Umbilical cord (tissue), 2 donors: ENCODE results near the gene TMEM138. TPM values are rescaled to one million over a fixed set of nuclear protein-coding genes. Genes with fewer than 3 reads are reported as not detected.

Source experiments
- DNase-seq: peaks from one replicate; pipeline ENCODE4 v3.0.0-alpha.2; 2015; ENCODE audit warnings: low spot score
- total RNA-seq: library from RNA; depleted of rRNA; stranded (reverse); fragments of >200 nt; gene quantifications from one replicate; pipeline ENCODE4 v1.2.3, GENCODE V29; 2014; ENCODE audit warnings: low replicate concordance; ENCODE audit not compliant: insufficient read depth

TMEM138 gene
- total RNA-seq, 1 donor from 2014 or later = 16.6 TPM

GRCh38 chr11:61406067-61406466 lies 43.9 kb downstream of the TMEM138 start:
- DNase-seq = no peak

- DNase-seq = no peak
These were observed 45.0 kb downstream of the TMEM138 start for GRCh38 chr11:61406991-61407728.

- no peak for DNase-seq
These were observed 49.4 kb downstream of the TMEM138 start for GRCh38 chr11:61411589-61411988.

- no peak for DNase-seq
These were observed 51.3 kb downstream of the TMEM138 start for GRCh38 chr11:61413496-61413895.

- no peak for DNase-seq
These were observed 52.4 kb downstream of the TMEM138 start for GRCh38 chr11:61414547-61414946.

- DNase-seq = no peak
These were observed 53.2 kb downstream of the TMEM138 start for GRCh38 chr11:61415381-61415780.

- no peak for DNase-seq
These were observed 54.8 kb downstream of the TMEM138 start for GRCh38 chr11:61416941-61417340.

GRCh38 chr11:61417670-61418069 lies 55.5 kb downstream of the TMEM138 start:
- no peak for DNase-seq

GRCh38 chr11:61418136-61418535 lies 56.0 kb downstream of the TMEM138 start:
- no peak for DNase-seq

Other genes starting within 250 kb of the TMEM138 start
- gene VPS37C, start 200.9 kb upstream of the TMEM138 start, total RNA-seq = 11.1 TPM
- 37.8 TPM for gene PGA3, start 158.9 kb upstream of the TMEM138 start, total RNA-seq
- gene PGA4, start 140.0 kb upstream of the TMEM138 start, total RNA-seq = 30.8 TPM
- 8.9 TPM for gene PGA5, start 121.2 kb upstream of the TMEM138 start, total RNA-seq
- not detected for gene VWCE, start 67.1 kb upstream of the TMEM138 start, total RNA-seq
- 243 TPM for gene DDB1, start 29.3 kb upstream of the TMEM138 start, total RNA-seq
- gene TKFC, start 29.1 kb upstream of the TMEM138 start, total RNA-seq = 22.4 TPM
- 26.2 TPM for gene CYB561A3, start 492 bp upstream of the TMEM138 start, total RNA-seq
- 16.9 TPM for gene TMEM216, start 30.2 kb downstream of the TMEM138 start, total RNA-seq
- 18.3 TPM for gene CPSF7, start 67.6 kb downstream of the TMEM138 start, total RNA-seq
- 57.3 TPM for gene SDHAF2, start 67.8 kb downstream of the TMEM138 start, total RNA-seq
- not detected for gene LRRC10B, start 146.4 kb downstream of the TMEM138 start, total RNA-seq
- 1.4 TPM for gene SYT7, start 218.7 kb downstream of the TMEM138 start, total RNA-seq